ENCODE measurements around the gene OAS3.
A peak's percentile ranks its signal among the peaks of the same experiment; 100 is the strongest.

OAS3 gene

GRCh38 chr12:112977641-112978040 lies 39.4 kb downstream of the OAS3 start:
- no peak for TF ChIP-seq ISL1 (CRISPR knock-in tag; IDR thresholded peaks at IDR 0.05)
- no peak for TF ChIP-seq ARNTL (CRISPR knock-in tag; IDR thresholded peaks at IDR 0.05; ENCODE audit: borderline replicate concordance, low read depth)
- TF ChIP-seq ZNF70 (CRISPR knock-in tag; IDR thresholded peaks at IDR 0.05) = no peak
- no peak for TF ChIP-seq ZC3H10 (CRISPR knock-in tag; IDR thresholded peaks at IDR 0.05)
- TF ChIP-seq TSHZ2 (CRISPR knock-in tag; IDR thresholded peaks at IDR 0.05) = no peak
- TF ChIP-seq BACH2 (CRISPR knock-in tag; IDR thresholded peaks at IDR 0.05; ENCODE audit: borderline replicate concordance) = no peak
- no peak for TF ChIP-seq PATZ1 (CRISPR knock-in tag; IDR thresholded peaks at IDR 0.05; ENCODE audit: borderline replicate concordance)
- TF ChIP-seq POU6F1 (CRISPR knock-in tag; IDR thresholded peaks at IDR 0.05; ENCODE audit: borderline replicate concordance, low read depth) = no peak
- TF ChIP-seq ZNF8 (CRISPR knock-in tag; IDR thresholded peaks at IDR 0.05) = no peak
- TF ChIP-seq ZNF565 (CRISPR knock-in tag; conservative IDR thresholded peaks at IDR 0.05; ENCODE audit: low read depth) = no peak
- no peak for TF ChIP-seq ZFP30 (CRISPR knock-in tag; IDR thresholded peaks at IDR 0.05)
- no peak for TF ChIP-seq TOX (CRISPR knock-in tag; IDR thresholded peaks at IDR 0.05; ENCODE audit: borderline replicate concordance)
- TF ChIP-seq SNAI2 (CRISPR knock-in tag; IDR thresholded peaks at IDR 0.05) = no peak
- no peak for TF ChIP-seq OSR1 (CRISPR knock-in tag; IDR thresholded peaks at IDR 0.05)
- TF ChIP-seq CREB5 (CRISPR knock-in tag; IDR thresholded peaks at IDR 0.05; ENCODE audit: low read depth) = no peak
- no peak for TF ChIP-seq GLIS3 (CRISPR knock-in tag; IDR thresholded peaks at IDR 0.05)
- ATAC-seq = no peak

- TF ChIP-seq PPARA (CRISPR knock-in tag; IDR thresholded peaks at IDR 0.05; ENCODE audit: borderline replicate concordance) = no peak
- peak; percentile 53 for ATAC-seq
Observed at GRCh38 chr12:112978163-112979040, 40.1 kb downstream of the OAS3 start, which contains the start of gene OAS2. Gene OAS2, plus strand, starts transcription at chr12:112978519. Its CDS starts 90 bp downstream, at chr12:112978609.

- ATAC-seq = no peak
- TF ChIP-seq ESRRG (CRISPR knock-in tag; IDR thresholded peaks at IDR 0.05) (no peak), POU6F1 (CRISPR knock-in tag; IDR thresholded peaks at IDR 0.05; ENCODE audit: borderline replicate concordance, low read depth) (no peak), OSR1 (CRISPR knock-in tag; IDR thresholded peaks at IDR 0.05) (no peak), TCF4 (CRISPR knock-in tag; IDR thresholded peaks at IDR 0.05; ENCODE audit: borderline replicate concordance) (no peak), CSRNP3 (CRISPR knock-in tag; IDR thresholded peaks at IDR 0.05) (no peak), ZNF70 (CRISPR knock-in tag; IDR thresholded peaks at IDR 0.05) (no peak), ISL1 (CRISPR knock-in tag; IDR thresholded peaks at IDR 0.05) (no peak)
Observed at GRCh38 chr12:112979041-112979680, 40.9 kb downstream of the OAS3 start.

Data from SK-N-SH treated with all-trans-retinoic acid at 6 μM for 48 hours (cell line).